Uterus (tissue), 2 donors: ENCODE measurements around the gene RNF214.

Source experiments
- CTCF ChIP-seq, 4 experiments: fragments of 200-600 bp in 2 of 4; fragments of 450-650 bp in 2 of 4; sonication (generic) in 2 of 4; IDR thresholded peaks; one replicate each; pipeline ENCODE4 v1.5.1; 2016 to 2019; ENCODE audit warnings: antibody characterized with exemption in 4 of 4, mild to moderate bottlenecking in 2 of 4, moderate library complexity in 1 of 4
- POLR2A ChIP-seq, 2 donors: fragments of 450-650 bp; IDR thresholded peaks; one replicate each; pipeline ENCODE4 v1.6.1; 2016; ENCODE audit warnings: antibody characterized with exemption in 2 of 2, mild to moderate bottlenecking in 1 of 2, moderate library complexity in 1 of 2

- TF ChIP-seq CTCF (IDR thresholded peaks at IDR 0.05) (no peak), POLR2A (IDR thresholded peaks at IDR 0.05) (no peak)
Observed at GRCh38 chr11:117333917-117334316, 101.4 kb downstream of the RNF214 start.
